Endothelial cell of umbilical vein (primary cell): ENCODE data around the gene HEATR5A. TPM values are rescaled to one million over a fixed set of nuclear protein-coding genes. Genes with fewer than 3 reads are reported as not detected.

Experiments used
- BruUV-seq: library from RNA; stranded (reverse); fragments of 400-500 nt; replicated peaks from 2 replicates; lab custom pipeline; 2021; lab: Mats Ljungman, UMichigan
- CTCF ChIA-PET: fragments of 300-600, 350-600 bp; sonication (Branson Sonifier 250); formaldehyde crosslinking; loops from one replicate; lab custom pipeline; 2021; ENCODE audit warnings: antibody characterized with exemption, inconsistent platforms; lab: Charles Lee
- POLR2A ChIA-PET: fragments of 300-600, 350-600 bp; sonication (Branson Sonifier 250); formaldehyde crosslinking; loops from one replicate; lab custom pipeline; 2021; ENCODE audit warnings: antibody characterized with exemption, inconsistent platforms; lab: Charles Lee
- DNase-seq: peaks from one replicate; pipeline ENCODE4 v3.0.0-alpha.2; 2011; ENCODE audit warnings: low read depth, low spot score
- FAIRE-seq: peaks from 2 replicates; lab custom pipeline; 2011; peaks lifted over from hg19 to GRCh38; lab: Jason Lieb, UNC
- H2AFZ ChIP-seq: 2 replicates; pipeline ENCODE4 v1.6.0; 2012; ENCODE audit warnings: low read depth, low read length, control low read depth, inconsistent platforms
- H3K27ac ChIP-seq: 2 replicates; pipeline ENCODE4 v1.5.1; 2011; ENCODE audit warnings: low read depth, mild to moderate bottlenecking, control low read depth, low read length, moderate library complexity; ENCODE audit not compliant: insufficient read depth
- H3K27me3 ChIP-seq, 2 experiments: 2 replicates each; pipeline versions ENCODE4 v1.6.0 to v1.6.1; 2011; ENCODE audit warnings: low read length in 2 of 2, mixed read lengths in 1 of 2; ENCODE audit not compliant: control insufficient read depth in 2 of 2, insufficient read depth in 2 of 2
- H3K36me3 ChIP-seq, 2 experiments: 2 replicates in 1 of 2; 3 replicates in 1 of 2; pipeline ENCODE4 v1.5.1; 2011; ENCODE audit warnings: low read length in 2 of 2, mild to moderate bottlenecking in 1 of 2, moderate library complexity in 1 of 2; ENCODE audit not compliant: control insufficient read depth in 2 of 2, insufficient read depth in 2 of 2; ENCODE audit errors: extremely low read depth in 1 of 2
- H3K4me1 ChIP-seq: 3 replicates; pipeline ENCODE4 v1.5.1; 2011; ENCODE audit warnings: mild to moderate bottlenecking, low read length; ENCODE audit not compliant: control insufficient read depth, insufficient read depth; ENCODE audit errors: extremely low read depth
- H3K4me2 ChIP-seq: 2 replicates; pipeline ENCODE4 v1.6.1; 2011; ENCODE audit warnings: low read length, control low read depth, mixed read lengths; ENCODE audit not compliant: insufficient read depth
- H3K4me3 ChIP-seq, 3 experiments: fragments of 200-600 bp in 1 of 3; sonication (generic), shearing (Covaris generic) in 1 of 3; replicated peaks in 1 of 3; 2 replicates each; pipeline ENCODE4 v1.5.1; 2011 to 2016; ENCODE audit warnings: control low read depth in 3 of 3, low read length in 3 of 3, mild to moderate bottlenecking in 2 of 3, inconsistent platforms in 1 of 3, low read depth in 1 of 3, moderate library complexity in 1 of 3; ENCODE audit not compliant: insufficient read depth in 1 of 3
- H3K79me2 ChIP-seq: 2 replicates; pipeline ENCODE4 v1.6.0; 2012; ENCODE audit warnings: low read length, inconsistent platforms; ENCODE audit not compliant: control insufficient read depth, insufficient read depth
- H3K9ac ChIP-seq: replicated peaks from 2 replicates; pipeline ENCODE3; 2011; ENCODE audit warnings: low read length, control low read depth; ENCODE audit not compliant: insufficient read depth; ENCODE audit errors: extremely low read depth
- H3K9me1 ChIP-seq: replicated peaks from 3 replicates; pipeline ENCODE4 v1.6.0; 2011; ENCODE audit warnings: mild to moderate bottlenecking, low read length; ENCODE audit not compliant: control insufficient read depth, insufficient read depth; ENCODE audit errors: extremely low read depth
- H3K9me3 ChIP-seq: replicated peaks from 2 replicates; pipeline ENCODE4 v1.5.1; 2012; ENCODE audit warnings: low read length, inconsistent platforms; ENCODE audit not compliant: control insufficient read depth, insufficient read depth
- H4K20me1 ChIP-seq: replicated peaks from 2 replicates; pipeline ENCODE3; 2011; ENCODE audit warnings: mild to moderate bottlenecking, low read length; ENCODE audit not compliant: control insufficient read depth, insufficient read depth; ENCODE audit errors: extremely low read depth
- CTCF ChIP-seq, 2 donors: IDR thresholded peaks; 1 replicate in 1 of 2; 2 replicates in 1 of 2; pipeline ENCODE4 v1.5.1; 2011; ENCODE audit warnings: low read length in 2 of 2, mild to moderate bottlenecking in 2 of 2, moderate library complexity in 2 of 2, control low read depth in 1 of 2, inconsistent platforms in 1 of 2, low read depth in 1 of 2; ENCODE audit not compliant: insufficient read depth in 1 of 2; ENCODE audit errors: extremely low read depth in 1 of 2
- EZH2 ChIP-seq: IDR thresholded peaks from 2 replicates; pipeline ENCODE4 v1.6.1; 2012; ENCODE audit warnings: borderline replicate concordance, low read depth, mild to moderate bottlenecking, moderate library complexity, low read length, inconsistent platforms; ENCODE audit not compliant: severe bottlenecking
- FOS ChIP-seq: IDR thresholded peaks from 2 replicates; pipeline ENCODE4 v1.6.1; 2011; ENCODE audit warnings: mild to moderate bottlenecking, low read length, moderate library complexity, borderline replicate concordance; ENCODE audit not compliant: insufficient read depth
- GATA2 ChIP-seq: IDR thresholded peaks from 2 replicates; pipeline ENCODE4 v1.7.0; 2011; ENCODE audit warnings: low read depth, mild to moderate bottlenecking, moderate library complexity, mixed read lengths, low read length; ENCODE audit not compliant: insufficient read length, insufficient read depth
- JUN ChIP-seq: IDR thresholded peaks from 2 replicates; pipeline ENCODE4 v1.6.1; 2011; ENCODE audit warnings: borderline replicate concordance, low read depth; ENCODE audit not compliant: insufficient read length, insufficient read depth
- MAX ChIP-seq: IDR thresholded peaks from 2 replicates; pipeline ENCODE4 v1.6.1; 2011; ENCODE audit not compliant: insufficient read depth, insufficient read length
- MYC ChIP-seq: IDR thresholded peaks from one replicate; pipeline ENCODE4 v1.6.1; 2011; ENCODE audit warnings: mild to moderate bottlenecking, low read depth, low read length
- POLR2A ChIP-seq: IDR thresholded peaks from 2 replicates; pipeline ENCODE4 v1.6.1; 2012; ENCODE audit warnings: low read depth, mild to moderate bottlenecking, control low read depth, low read length
- POLR2AphosphoS5 ChIP-seq: IDR thresholded peaks from 2 replicates; pipeline ENCODE4 v1.6.1; 2012; ENCODE audit warnings: low read depth, mild to moderate bottlenecking, control low read depth, low read length, moderate library complexity; ENCODE audit not compliant: insufficient read depth
- dilution Hi-C: fragments of 300-500 bp; cut with MboI; formaldehyde crosslinking; loops from one replicate; pipeline ENCODE4 v1.15.0; 2019; ENCODE audit warnings: low sequenced_read_pairs; ENCODE audit not compliant: extremely low pct_ligation_motif_present
- intact Hi-C: fragments of 100-400 bp; cut with micrococcal nuclease; formaldehyde crosslinking; loops from one replicate; pipeline ENCODE4 v1.10.0; 2022
- polyA plus RNA-seq, 4 experiments: library from polyadenylated mRNA; depleted of rRNA in 3 of 4; stranded (reverse) in 3 of 4; unstranded in 1 of 4; fragments of >200 nt; gene quantifications; 2 replicates each; pipeline versions ENCODE4 v1.2.1 to v1.2.3, GENCODE V29; 2011 to 2012; ENCODE audit warnings: missing spikeins in 1 of 4
- total RNA-seq: library from RNA; stranded (reverse); gene quantifications from 2 replicates; pipeline ENCODE4 v1.2.3, GENCODE V29; 2021

The HEATR5A gene
- total and polyA plus RNA-seq, 2 donors (not counting 3 experiments of a cell fraction or from before 2014, with no cell fraction given), result 12.6 to 45.3 TPM

GRCh38 chr14:31270196-31270772 lies 150.1 kb downstream of the HEATR5A start:
- FAIRE-seq (peak; percentile 33), DNase-seq (no peak)
- POLR2A ChIA-PET, result no interaction called here
- H3K4me2 ChIP-seq, result no peak overlapping the region
- H2AFZ ChIP-seq, result no peak overlapping the region
- no peaks in the 10 kb centered on the region for H3K9me3 ChIP-seq
- H3K9ac ChIP-seq, result no peak overlapping the region
- intact Hi-C loops (loop anchor here (1.0 kb wide), 1 partner anchor 86 kb away; no protein-coding TSS in a partner anchor), dilution Hi-C loops (no loop called here)
- H4K20me1 ChIP-seq, result no peaks in the 10 kb centered on the region
- H3K79me2 ChIP-seq, result no peaks in the 10 kb centered on the region
- no peak overlapping the region for H3K4me3 ChIP-seq
- H3K36me3 ChIP-seq, result no peaks in the 10 kb centered on the region
- BruUV-seq, result no TSS peak
- no peak for TF ChIP-seq EZH2
- TF ChIP-seq CTCF (IDR thresholded peaks at IDR 0.05; ENCODE audit: extremely low read depth in 1 of 2, insufficient read depth in 1 of 2, low read depth in 1 of 2, low read length in 2 of 2), result peak in 1 of 2 donors; percentile 24
- CTCF ChIA-PET, result no interaction called here
- no peaks in the 10 kb centered on the region for H3K9me1 ChIP-seq
- H3K27ac ChIP-seq, result peak overlapping the region; percentile 21
- H3K4me1 ChIP-seq, result peaks cover 9% of the 10 kb centered on the region
- no peaks in the 10 kb centered on the region for H3K27me3 ChIP-seq

- intact Hi-C loops (loop anchor here (1.0 kb wide), 1 partner anchor 87 kb away; no protein-coding TSS in a partner anchor), dilution Hi-C loops (no loop called here)
- no peaks in the 10 kb centered on the region for H4K20me1 ChIP-seq
- DNase-seq (no peak), FAIRE-seq (no peak)
- H3K9me1 ChIP-seq, result no peaks in the 10 kb centered on the region
- H3K4me2 ChIP-seq, result no peak overlapping the region
- no peaks in the 10 kb centered on the region for H3K36me3 ChIP-seq
- BruUV-seq, result no TSS peak
- CTCF ChIA-PET, result no interaction called here
- H3K9me3 ChIP-seq, result no peaks in the 10 kb centered on the region
- peaks cover 9% of the 10 kb centered on the region for H3K4me1 ChIP-seq
- H3K27ac ChIP-seq, result peak overlapping the region; percentile 21
- H3K4me3 ChIP-seq, result no peak overlapping the region
- POLR2A ChIA-PET, result no interaction called here
- H2AFZ ChIP-seq, result no peak overlapping the region
- H3K27me3 ChIP-seq, result no peaks in the 10 kb centered on the region
- TF ChIP-seq EZH2 (no peak), POLR2A (no peak), FOS (no peak), JUN (no peak), MYC (no peak), CTCF (IDR thresholded peaks at IDR 0.05; ENCODE audit: extremely low read depth in 1 of 2, insufficient read depth in 1 of 2, low read depth in 1 of 2, low read length in 2 of 2) (no peak), GATA2 (no peak), POLR2AphosphoS5 (no peak), MAX (no peak)
- no peaks in the 10 kb centered on the region for H3K79me2 ChIP-seq
- H3K9ac ChIP-seq, result no peak overlapping the region
These were observed 150.6 kb downstream of the HEATR5A start for GRCh38 chr14:31269634-31270195.
